PC-9 (cell line): ENCODE measurements around the gene NLK. TPM values are rescaled to one million over a fixed set of nuclear protein-coding genes. Genes with fewer than 3 reads are reported as not detected.
"Not testable (repeated sequence)": the region's sequence is repeated elsewhere in the genome, so short reads cannot be mapped to it uniquely, and the experiment has no call there.

Experiments used
- BruUV-seq: library from RNA; stranded (reverse); fragments of 400-500 nt; replicated peaks from 2 replicates; lab custom pipeline; 2021; lab: Mats Ljungman, UMichigan
- CTCF ChIA-PET: fragments of 300-600 bp; sonication (Branson Sonifier 250); formaldehyde crosslinking; loops from one replicate; lab custom pipeline; 2022; ENCODE audit warnings: antibody characterized with exemption; lab: Charles Lee
- POLR2A ChIA-PET: fragments of 300-600 bp; sonication (Branson Sonifier 250); formaldehyde crosslinking; loops from one replicate; lab custom pipeline; 2022; ENCODE audit warnings: antibody characterized with exemption; ENCODE audit not compliant: unreplicated experiment; lab: Charles Lee
- DNase-seq, 2 experiments: peaks; one replicate each; pipeline versions ENCODE4 v3.0.0 to v3.0.0-alpha.2; 2015 to 2022; ENCODE audit warnings: mixed read lengths in 1 of 2
- H2AFZ ChIP-seq: fragments of 200-600 bp; sonication (generic); 2 replicates; pipeline ENCODE4 v1.8.1; 2017; ENCODE audit warnings: antibody characterized with exemption
- H3F3A ChIP-seq: fragments of 200-600 bp; sonication (generic); 2 replicates; pipeline ENCODE4 v1.8.1; 2017; ENCODE audit warnings: antibody characterized with exemption, mild to moderate bottlenecking, low read depth; ENCODE audit not compliant: insufficient read depth
- H3K27ac ChIP-seq: fragments of 200-600 bp; sonication (generic); 2 replicates; pipeline ENCODE4 v1.6.1; 2016; ENCODE audit warnings: mixed run types
- H3K27me3 ChIP-seq: fragments of 200-600 bp; sonication (generic); 2 replicates; pipeline ENCODE4 v1.6.1; 2016; ENCODE audit warnings: low read depth, mixed run types; ENCODE audit not compliant: insufficient read depth
- H3K36me3 ChIP-seq: fragments of 200-600 bp; sonication (generic); 2 replicates; pipeline ENCODE4 v1.6.1; 2016; ENCODE audit warnings: low read depth, mixed run types
- H3K4me1 ChIP-seq: fragments of 200-600 bp; sonication (generic); replicated peaks from 2 replicates; pipeline ENCODE4 v1.6.1; 2016; ENCODE audit warnings: mixed run types; ENCODE audit not compliant: insufficient read depth
- H3K4me2 ChIP-seq: fragments of 200-600 bp; sonication (generic); 2 replicates; pipeline ENCODE4 v1.6.1; 2017; ENCODE audit warnings: mixed run types
- H3K4me3 ChIP-seq: fragments of 200-600 bp; sonication (generic); 2 replicates; pipeline ENCODE4 v1.6.1; 2016; ENCODE audit warnings: mixed run types
- H3K79me2 ChIP-seq: fragments of 200-600 bp; sonication (generic); 2 replicates; pipeline ENCODE4 v1.6.1; 2017; ENCODE audit warnings: low read depth, mixed run types
- H3K9me2 ChIP-seq: fragments of 200-600 bp; sonication (generic); 2 replicates; pipeline ENCODE4 v1.8.1; 2017; ENCODE audit warnings: mild to moderate bottlenecking; ENCODE audit not compliant: insufficient read depth
- H3K9me3 ChIP-seq: fragments of 200-600 bp; sonication (generic); 2 replicates; pipeline ENCODE4 v1.8.1; 2016; ENCODE audit warnings: low read depth; ENCODE audit not compliant: insufficient read depth
- H4K20me1 ChIP-seq: fragments of 200-600 bp; sonication (generic); 2 replicates; pipeline ENCODE4 v1.8.1; 2017; ENCODE audit not compliant: insufficient read depth
- CTCF ChIP-seq: fragments of 200-600 bp; sonication (generic); conservative IDR thresholded peaks from 2 replicates; pipeline ENCODE4 v1.6.1; 2017; ENCODE audit warnings: mixed run types, antibody characterized with exemption, mild to moderate bottlenecking, moderate library complexity
- EZH2 ChIP-seq: fragments of 200-600 bp; sonication (generic); IDR thresholded peaks from 2 replicates; pipeline ENCODE4 v1.8.0; 2017; ENCODE audit warnings: antibody characterized with exemption, low read depth
- intact Hi-C: fragments of 100-400 bp; cut with micrococcal nuclease; formaldehyde crosslinking; loops from one replicate; pipeline ENCODE4 v1.10.0; 2022; ENCODE audit not compliant: unreplicated experiment
- total RNA-seq: library from RNA; stranded (reverse); gene quantifications from 2 replicates; pipeline ENCODE4 v1.2.3, GENCODE V29; 2021

The NLK gene
- total RNA-seq, 1 experiment from 2014 or later, result 20.7 TPM

GRCh38 chr17:28238547-28239270, 196.2 kb downstream of the NLK start:
- H4K20me1 ChIP-seq, intact Hi-C loops, CTCF ChIA-PET, H3K4me2 ChIP-seq, H3K9me3 ChIP-seq, H3K27me3 ChIP-seq, H3F3A ChIP-seq, H3K4me3 ChIP-seq, DNase-seq, H3K9me2 ChIP-seq, H3K79me2 ChIP-seq, H3K36me3 ChIP-seq, BruUV-seq, H3K27ac ChIP-seq: not testable (repeated sequence)
- H3K4me1 ChIP-seq, result peaks cover 16% of the 10 kb centered on the region
- peak; percentile 17; the same call in 1 of the 2 replicates for TF ChIP-seq CTCF
- 0 out of 2 replicates have a peak overlapping the region, but pooled peaks have one; percentile 43 for H2AFZ ChIP-seq
- POLR2A ChIA-PET, result interaction anchor here (0.7 kb wide), 1 partner anchor 22 kb away, joined by 4 read pairs; no protein-coding TSS in a partner anchor

GRCh38 chr17:28239271-28239624, 196.8 kb downstream of the NLK start:
- ChIA-PET CTCF (no interaction called here), POLR2A (interaction anchor here (0.6 to 0.7 kb wide), 2 partner anchors 8 to 22 kb away, joined by 4 to 6 read pairs; no protein-coding TSS in a partner anchor)
- Histone ChIP-seq H3K36me3 (no peaks in the 10 kb centered on the region), H3K27ac (no peak overlapping the region), H3K4me3 (no peak overlapping the region), H2AFZ (0 out of 2 replicates have a peak overlapping the region, but pooled peaks have one; percentile 43), H3F3A (peaks cover 2% of the 10 kb centered on the region; the same call in 1 of the 2 replicates), H3K27me3 (no peaks in the 10 kb centered on the region), H3K4me2 (no peak overlapping the region), H3K4me1 (peaks cover 12% of the 10 kb centered on the region), H3K9me3 (no peaks in the 10 kb centered on the region), H3K79me2 (no peaks in the 10 kb centered on the region), H3K9me2 (no peaks in the 10 kb centered on the region), H4K20me1 (no peaks in the 10 kb centered on the region)
- TF ChIP-seq EZH2 (no peak), CTCF (no peak)
- no TSS peak for BruUV-seq
- intact Hi-C loops, result no loop called here
- no peak for DNase-seq

GRCh38 chr17:28240688-28241340, 198.3 kb downstream of the NLK start:
- no peak for TF ChIP-seq EZH2
- no peak for TF ChIP-seq CTCF
- Histone ChIP-seq H2AFZ (no peak overlapping the region), H3K27ac (no peak overlapping the region), H3K27me3 (no peaks in the 10 kb centered on the region), H3K9me3 (no peaks in the 10 kb centered on the region), H3K4me1 (no peaks in the 10 kb centered on the region), H3K36me3 (no peaks in the 10 kb centered on the region), H3K4me2 (no peak overlapping the region), H3K9me2 (no peaks in the 10 kb centered on the region), H3F3A (no peaks in the 10 kb centered on the region), H4K20me1 (no peaks in the 10 kb centered on the region), H3K4me3 (no peak overlapping the region), H3K79me2 (no peaks in the 10 kb centered on the region)
- no peak for DNase-seq
- intact Hi-C loops, result no loop called here
- BruUV-seq, result no TSS peak
- POLR2A ChIA-PET, result no interaction called here
- CTCF ChIA-PET, result no interaction called here
